Tibial nerve (tissue), 4 donors: ENCODE data around the gene SLCO2A1. TPM values are rescaled to one million over a fixed set of nuclear protein-coding genes. Genes with fewer than 3 reads are reported as not detected.
A peak's percentile ranks its signal among the peaks of the same experiment; 100 is the strongest.

Experiments used
- DNase-seq, 2 donors: peaks; one replicate each; pipeline ENCODE4 v3.0.0-alpha.2; 2019; ENCODE audit warnings: low spot score in 2 of 2
- H3K27ac ChIP-seq, 4 donors: fragments of 200-600 bp; sonication (generic) in 3 of 4; one replicate each; pipeline ENCODE4 v1.5.1; 2017 to 2019; ENCODE audit warnings: mild to moderate bottlenecking in 1 of 4
- H3K27me3 ChIP-seq, 2 donors: fragments of 200-600 bp; sonication (generic) in 1 of 2; one replicate each; pipeline versions ENCODE4 v1.5.1 to v1.6.0; 2017 to 2019
- H3K36me3 ChIP-seq, 3 donors: fragments of 200-600 bp; sonication (generic); one replicate each; pipeline ENCODE4 v1.5.1; 2018 to 2019
- H3K4me1 ChIP-seq, 4 donors: fragments of 200-600 bp; sonication (generic) in 3 of 4; one replicate each; pipeline ENCODE4 v1.5.1; 2017 to 2019
- H3K4me3 ChIP-seq, 4 donors: fragments of 200-600 bp; sonication (generic) in 3 of 4; one replicate each; pipeline ENCODE4 v1.5.1; 2017 to 2019; ENCODE audit warnings: mild to moderate bottlenecking in 1 of 4, moderate library complexity in 1 of 4
- H3K9me3 ChIP-seq, 4 donors: fragments of 200-600 bp; sonication (generic) in 3 of 4; one replicate each; pipeline ENCODE4 v1.5.1; 2017 to 2019
- CTCF ChIP-seq, 5 experiments: fragments of 200-600 bp in 3 of 5; fragments of 450-650 bp in 2 of 5; sonication (generic) in 3 of 5; IDR thresholded peaks; one replicate each; pipeline ENCODE4 v1.5.1; 2016 to 2019; ENCODE audit warnings: antibody characterized with exemption in 5 of 5, mild to moderate bottlenecking in 3 of 5, moderate library complexity in 2 of 5
- EP300 ChIP-seq, 2 donors: sonication (generic); formaldehyde crosslinking; IDR thresholded peaks; one replicate each; pipeline ENCODE4 v1.6.1; 2017; ENCODE audit warnings: antibody characterized with exemption in 2 of 2, mild to moderate bottlenecking in 1 of 2
- POLR2A ChIP-seq, 2 donors: fragments of 450-650 bp; IDR thresholded peaks; one replicate each; pipeline ENCODE4 v1.6.1; 2017; ENCODE audit warnings: antibody characterized with exemption in 2 of 2, mild to moderate bottlenecking in 2 of 2, moderate library complexity in 2 of 2
- WGBS, 2 donors: methylation state at CpG; one replicate each; pipeline ENCODE4 v1.1.5; 2018; 5-methylcytosine and 5-hydroxymethylcytosine counted together
- total RNA-seq, 4 donors: library from RNA; depleted of rRNA; stranded (reverse); fragments of >200 nt; gene quantifications; one replicate each; pipeline ENCODE4 v1.1.0, GENCODE V29; 2016

Gene SLCO2A1
- total RNA-seq, 4 donors from 2014 or later: 8.8 to 22.9 (median 12.2) TPM

DNA sequence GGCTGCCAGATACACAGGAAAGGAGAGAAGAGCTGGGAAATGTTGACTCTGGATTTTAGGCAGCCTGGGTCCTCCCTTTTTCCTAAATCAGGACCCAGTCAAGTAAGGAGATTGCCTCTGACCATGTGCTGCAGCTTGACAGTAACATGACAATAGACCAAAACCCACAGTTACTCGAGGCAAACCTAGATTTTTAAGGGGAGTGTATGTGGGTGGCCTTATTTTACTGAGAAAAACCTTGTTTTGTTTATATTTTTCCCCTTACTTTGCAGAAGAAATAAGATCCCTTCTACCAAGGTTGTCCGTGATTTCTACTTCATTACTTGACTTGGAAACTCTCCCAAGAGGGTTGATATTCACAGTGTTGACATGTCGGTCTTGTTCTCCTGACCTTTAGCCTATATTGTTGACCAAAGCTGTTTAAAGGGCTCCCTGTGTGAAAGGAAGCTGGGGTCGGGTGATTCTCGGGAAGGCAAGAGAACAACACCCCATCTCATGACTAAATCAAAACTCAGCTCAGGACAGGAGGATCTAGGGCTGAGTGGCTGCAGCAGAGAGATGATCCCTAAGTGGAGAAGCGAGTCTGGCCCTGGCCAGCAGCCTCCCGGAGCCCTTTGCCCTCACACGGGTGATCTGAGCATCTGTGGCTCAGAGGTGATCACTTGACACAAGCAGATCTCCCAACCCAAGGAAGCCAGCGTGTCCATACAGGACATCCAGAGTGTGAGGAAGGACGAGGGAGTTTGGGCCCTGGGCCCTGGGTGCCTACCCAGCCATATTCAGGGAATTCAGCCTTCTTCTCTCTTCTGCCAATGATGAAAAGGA, 31.0 kb upstream of the SLCO2A1 start:
- TF ChIP-seq EP300 (IDR thresholded peaks at IDR 0.05): no peak
- no peak for TF ChIP-seq POLR2A (IDR thresholded peaks at IDR 0.05)
- TF ChIP-seq CTCF (IDR thresholded peaks at IDR 0.05): no peak
- peaks cover 0 to 36% (median 7%) of the 10 kb centered on the region in 4 donors for H3K4me1 ChIP-seq
- no peaks in the 10 kb centered on the region for H3K27me3 ChIP-seq
- H3K4me3 ChIP-seq: no peak overlapping the region
- H3K27ac ChIP-seq: peak overlapping the region in 1 of 4 donors; percentile 63
- 43 to 46% methylated on average over 10 of the region's 10 CpGs for WGBS, 2 donors
- DNase-seq: no peak
- no peaks in the 10 kb centered on the region for H3K9me3 ChIP-seq
- no peaks in the 10 kb centered on the region for H3K36me3 ChIP-seq

- TF ChIP-seq POLR2A (IDR thresholded peaks at IDR 0.05) (no peak), EP300 (IDR thresholded peaks at IDR 0.05) (peak in 1 of 2 donors; percentile 16)
- H3K27me3 ChIP-seq: no peaks in the 10 kb centered on the region
- H3K4me3 ChIP-seq: no peak overlapping the region
- peak overlapping the region in 1 of 4 donors; percentile 63 for H3K27ac ChIP-seq
- H3K9me3 ChIP-seq: no peaks in the 10 kb centered on the region
- H3K36me3 ChIP-seq: no peaks in the 10 kb centered on the region
- 39 to 53% methylated on average over 9 of the region's 9 CpGs for WGBS, 2 donors
- peaks cover 0 to 29% (median 7%) of the 10 kb centered on the region in 4 donors for H3K4me1 ChIP-seq
- DNase-seq: no peak
Measured at GRCh38 chr3:134059671-134060560, 30.2 kb upstream of the SLCO2A1 start.

GRCh38 chr3:134059035-134059601, 29.4 kb upstream of the SLCO2A1 start:
- peak overlapping the region in 1 of 4 donors; percentile 45 for H3K27ac ChIP-seq
- H3K4me3 ChIP-seq: no peak overlapping the region
- no peak for TF ChIP-seq CTCF (IDR thresholded peaks at IDR 0.05)
- TF ChIP-seq POLR2A (IDR thresholded peaks at IDR 0.05): no peak
- TF ChIP-seq EP300 (IDR thresholded peaks at IDR 0.05): no peak
- no peak for DNase-seq
- H3K4me1 ChIP-seq: peaks cover 0 to 29% (median 7%) of the 10 kb centered on the region in 4 donors
- no peaks in the 10 kb centered on the region for H3K36me3 ChIP-seq
- no peaks in the 10 kb centered on the region for H3K27me3 ChIP-seq
- H3K9me3 ChIP-seq: no peaks in the 10 kb centered on the region
- 78 to 79% methylated on average over 3 of the region's 3 CpGs for WGBS, 2 donors

- no peak overlapping the region for H3K27ac ChIP-seq
- DNase-seq: no peak
- no peaks in the 10 kb centered on the region for H3K27me3 ChIP-seq
- H3K4me3 ChIP-seq: no peak overlapping the region
- peaks cover 0 to 29% (median 7%) of the 10 kb centered on the region in 4 donors for H3K4me1 ChIP-seq
- H3K9me3 ChIP-seq: no peaks in the 10 kb centered on the region
- WGBS, 2 donors: 80 to 89% methylated on average over 7 of the region's 7 CpGs
- no peaks in the 10 kb centered on the region for H3K36me3 ChIP-seq
- no peak for TF ChIP-seq CTCF (IDR thresholded peaks at IDR 0.05)
Measured at GRCh38 chr3:134057654-134058110, 28.0 kb upstream of the SLCO2A1 start.

- Histone ChIP-seq H3K27ac (peak overlapping the region in 1 of 4 donors; percentile 47), H3K4me3 (no peak overlapping the region), H3K9me3 (no peaks in the 10 kb centered on the region), H3K36me3 (no peaks in the 10 kb centered on the region), H3K27me3 (no peaks in the 10 kb centered on the region), H3K4me1 (peaks cover 0 to 29% (median 7%) of the 10 kb centered on the region in 4 donors)
- WGBS, 2 donors: 73 to 80% methylated on average over 2 of the region's 2 CpGs
- TF ChIP-seq EP300 (IDR thresholded peaks at IDR 0.05): no peak
- no peak for TF ChIP-seq POLR2A (IDR thresholded peaks at IDR 0.05)
- no peak for TF ChIP-seq CTCF (IDR thresholded peaks at IDR 0.05)
- DNase-seq: no peak
Measured at GRCh38 chr3:134057006-134057653, 27.4 kb upstream of the SLCO2A1 start.
